HCT116 (cell line): ENCODE measurements around the gene TMEM222. TPM values are rescaled to one million over a fixed set of nuclear protein-coding genes. Genes with fewer than 3 reads are reported as not detected.

Experiments used
- ATAC-seq: fragments of 200-7000 bp; cut with Tn5 transposase; 2 replicates; pipeline ENCODE4 v1.9.1; 2020; ENCODE audit warnings: mild to moderate bottlenecking, moderate library complexity
- BruUV-seq: library from RNA; stranded (reverse); fragments of 400-500 nt; replicated peaks from 2 replicates; lab custom pipeline; 2021; lab: Mats Ljungman, UMichigan
- CTCF ChIA-PET: fragments of 300-600 bp; sonication (Branson Sonifier 250); formaldehyde crosslinking; loops from one replicate; lab custom pipeline; 2021; ENCODE audit warnings: antibody characterized with exemption; lab: Charles Lee
- POLR2A ChIA-PET: fragments of 300-600, 350-600 bp; sonication (Branson Sonifier 250); formaldehyde crosslinking; loops from one replicate; lab custom pipeline; 2021; ENCODE audit warnings: antibody characterized with exemption; lab: Charles Lee
- RAD21 ChIA-PET, 2 experiments: fragments of 300-600 bp; sonication (Branson Sonifier 250); formaldehyde crosslinking; loops; one replicate each; lab custom pipeline; 2023; ENCODE audit warnings: low total read pairs in 2 of 2; ENCODE audit not compliant: uncharacterized antibody in 2 of 2, unreplicated experiment in 2 of 2, low non-redundant PET in 1 of 2; lab: Charles Lee
- DNase-seq: peaks from one replicate; pipeline ENCODE4 v3.0.0-alpha.2; 2010; ENCODE audit warnings: low read depth, low spot score
- H2AFZ ChIP-seq: fragments of 200-600 bp; shearing (Covaris generic), sonication (generic); 2 replicates; pipeline ENCODE4 v1.6.1; 2017; ENCODE audit warnings: low read depth, mixed run types, mixed read lengths, antibody characterized with exemption, low read length; ENCODE audit not compliant: poor library complexity, severe bottlenecking
- H3K27ac ChIP-seq: 2 replicates; pipeline ENCODE4 v1.5.1; 2012; ENCODE audit warnings: low read depth, low read length
- H3K27me3 ChIP-seq: fragments of 200-600 bp; sonication (generic); 2 replicates; pipeline ENCODE4 v1.6.1; 2016; ENCODE audit warnings: mixed run types, low read length, mixed read lengths; ENCODE audit not compliant: insufficient read depth
- H3K36me3 ChIP-seq, 2 experiments: fragments of 200-500 bp in 1 of 2; fragments of 200-600 bp in 1 of 2; sonication (Bioruptor generic) in 1 of 2; sonication (generic) in 1 of 2; 2 replicates each; pipeline versions ENCODE4 v1.5.1 to v1.6.1; 2014 to 2016; ENCODE audit warnings: low read length in 2 of 2, inconsistent platforms in 1 of 2, mixed read lengths in 1 of 2, mixed run types in 1 of 2; ENCODE audit not compliant: insufficient read depth in 2 of 2, control insufficient read depth in 1 of 2
- H3K4me1 ChIP-seq, 2 experiments: fragments of 200-600 bp in 1 of 2; sonication (generic) in 1 of 2; 2 replicates each; pipeline versions ENCODE4 v1.5.1 to v1.6.1; 2012 to 2017; ENCODE audit warnings: low read length in 2 of 2, inconsistent platforms in 1 of 2, mild to moderate bottlenecking in 1 of 2, mixed read lengths in 1 of 2, mixed run types in 1 of 2, moderate library complexity in 1 of 2; ENCODE audit not compliant: insufficient read depth in 2 of 2, control insufficient read depth in 1 of 2
- H3K4me2 ChIP-seq: fragments of 200-600 bp; sonication (generic); 2 replicates; pipeline ENCODE4 v1.6.1; 2017; ENCODE audit warnings: mixed run types, low read length, mixed read lengths
- H3K4me3 ChIP-seq, 2 experiments: fragments of 200-600 bp in 1 of 2; sonication (generic) in 1 of 2; replicated peaks in 1 of 2; 2 replicates each; pipeline ENCODE4 v1.5.1; 2011 to 2016; ENCODE audit warnings: low read length in 2 of 2, control low read depth in 1 of 2, low read depth in 1 of 2, mild to moderate bottlenecking in 1 of 2, mixed read lengths in 1 of 2, mixed run types in 1 of 2
- H3K79me2 ChIP-seq: fragments of 200-600 bp; sonication (generic); 2 replicates; pipeline ENCODE4 v1.6.1; 2017; ENCODE audit warnings: mild to moderate bottlenecking, mixed run types, low read length, moderate library complexity, mixed read lengths; ENCODE audit not compliant: insufficient read depth
- H3K9ac ChIP-seq: fragments of 200-600 bp; sonication (generic); 2 replicates; pipeline ENCODE4 v1.6.1; 2016; ENCODE audit warnings: low read length, mixed read lengths
- H3K9me2 ChIP-seq: fragments of 200-600 bp; sonication (generic), shearing (Covaris generic); 2 replicates; pipeline ENCODE4 v1.6.1; 2017; ENCODE audit warnings: mixed run types, mild to moderate bottlenecking, moderate library complexity; ENCODE audit not compliant: insufficient read depth
- H3K9me3 ChIP-seq, 2 experiments: fragments of 200-500 bp in 1 of 2; fragments of 200-600 bp in 1 of 2; sonication (Bioruptor generic) in 1 of 2; sonication (generic) in 1 of 2; 2 replicates each; pipeline ENCODE4 v1.6.1; 2014 to 2017; ENCODE audit warnings: low read length in 2 of 2, mixed read lengths in 2 of 2, inconsistent platforms in 1 of 2, low read depth in 1 of 2, mild to moderate bottlenecking in 1 of 2, mixed run types in 1 of 2, moderate library complexity in 1 of 2; ENCODE audit not compliant: control insufficient read depth in 1 of 2, insufficient read depth in 1 of 2
- H4K20me1 ChIP-seq: fragments of 200-600 bp; sonication (generic), shearing (Covaris generic); 2 replicates; pipeline ENCODE4 v1.6.1; 2017; ENCODE audit warnings: mixed run types, mild to moderate bottlenecking, moderate library complexity; ENCODE audit not compliant: insufficient read depth
- ELF1 ChIP-seq: IDR thresholded peaks from 2 replicates; pipeline ENCODE4 v1.6.1; 2012; ENCODE audit warnings: low read depth, borderline replicate concordance
- POLR2A ChIP-seq: IDR thresholded peaks from 2 replicates; pipeline ENCODE4 v1.7.0; 2011; ENCODE audit warnings: borderline replicate concordance; ENCODE audit not compliant: insufficient read depth, insufficient read length; ENCODE audit errors: extremely low read depth
- RAD21 ChIP-seq: IDR thresholded peaks from 2 replicates; pipeline ENCODE4 v1.6.1; 2012; ENCODE audit warnings: low read depth, mild to moderate bottlenecking
- REST ChIP-seq: IDR thresholded peaks from 2 replicates; pipeline ENCODE4 v1.6.1; 2012; ENCODE audit warnings: low read depth
- SRF ChIP-seq: IDR thresholded peaks from 2 replicates; pipeline ENCODE4 v1.6.1; 2012; ENCODE audit warnings: low read depth
- intact Hi-C: fragments of 100-400 bp; cut with micrococcal nuclease; formaldehyde crosslinking; loops from 2 replicates; pipeline ENCODE4 v1.10.0; 2022
- total RNA-seq: library from RNA; stranded (reverse); gene quantifications from one replicate; pipeline ENCODE4 v1.2.1, GENCODE V29; 2021; ENCODE audit not compliant: unreplicated experiment
- TF ChIP-seq, protein P1 (sequence below), 3 experiments: fragments of 200-600 bp in 1 of 3; sonication (generic) in 1 of 3; IDR thresholded peaks in 2 of 3; conservative IDR thresholded peaks in 1 of 3; 2 replicates each; pipeline ENCODE4 v1.5.1; 2012 to 2017; ENCODE audit warnings: low read depth in 2 of 3, low read length in 2 of 3, antibody characterized with exemption in 1 of 3, borderline replicate concordance in 1 of 3, control low read depth in 1 of 3, mild to moderate bottlenecking in 1 of 3, mixed read lengths in 1 of 3, mixed run types in 1 of 3, moderate library complexity in 1 of 3; ENCODE audit not compliant: insufficient read depth in 1 of 3

The TMEM222 gene
- total RNA-seq, 1 experiment from 2014 or later: 32.8 TPM

DNA sequence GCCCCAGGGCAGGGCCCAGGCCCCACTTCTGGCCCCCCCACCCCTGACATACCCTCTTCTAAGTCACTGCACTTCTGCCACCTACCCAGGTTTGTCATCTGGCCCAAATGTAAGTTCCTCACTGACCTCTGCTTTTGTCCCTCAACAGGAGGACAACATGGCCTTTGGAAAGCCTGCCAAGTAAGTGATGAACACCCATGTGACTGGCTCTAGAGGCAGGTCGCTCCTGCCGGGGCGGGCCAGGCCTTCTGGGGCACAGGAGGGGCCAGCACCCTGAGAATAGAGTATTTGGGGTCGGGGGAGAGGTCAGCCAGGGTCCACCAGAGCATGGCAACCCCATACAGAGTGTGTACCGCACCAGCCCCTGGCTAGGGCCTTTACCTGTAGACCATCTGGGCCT, 10.0 kb downstream of the TMEM222 start (continued):
- TF ChIP-seq REST: no peak
- TF ChIP-seq POLR2A: no peak
- no peak for TF ChIP-seq ELF1

DNA sequence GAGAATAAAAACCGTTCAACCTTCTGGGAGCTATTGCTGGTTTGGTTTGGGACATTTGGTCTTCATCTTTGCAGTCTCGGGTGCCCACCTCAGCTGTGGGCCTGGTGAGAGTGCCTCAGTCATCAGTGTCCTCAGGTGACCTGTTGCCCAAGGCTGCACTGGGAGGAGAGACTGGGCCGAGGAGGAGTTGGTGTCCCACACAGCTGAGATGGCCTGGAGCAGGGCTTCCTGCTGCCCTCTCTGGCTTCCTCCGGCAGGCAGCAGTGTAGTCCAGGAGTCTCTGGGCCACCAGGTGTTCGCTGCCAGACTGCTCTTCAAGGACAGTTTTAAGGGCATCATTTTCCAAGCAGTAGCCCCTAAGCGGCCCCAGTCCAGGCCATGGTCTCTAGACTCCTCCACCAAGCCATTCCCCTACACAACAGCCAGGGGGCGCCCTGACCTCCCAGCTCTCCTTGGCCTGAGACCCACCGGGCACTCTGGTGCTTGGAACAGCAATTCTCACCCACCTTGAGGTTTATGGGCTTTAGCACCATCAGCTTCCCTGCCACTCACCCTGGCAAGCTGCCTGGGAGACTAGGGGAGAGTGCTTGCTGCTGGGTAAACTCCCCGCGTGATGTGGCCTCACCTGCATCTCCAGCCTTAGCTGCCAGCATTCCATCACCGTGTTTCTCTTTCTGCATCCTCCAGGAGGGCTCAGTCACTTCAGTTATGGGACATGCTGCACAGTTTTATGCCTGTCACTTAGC, 10.7 kb downstream of the TMEM222 start:
- RAD21 ChIA-PET: interaction anchor here (0.6 to 1.3 kb wide), 3 partner anchors 36 to 55 kb away, joined by 3 to 6 read pairs (median 5); no protein-coding TSS in a partner anchor
- H3K4me2 ChIP-seq: no peak overlapping the region
- no peak for DNase-seq
- TF ChIP-seq RAD21 (peak; percentile 68), SRF (no peak)
- TF ChIP-seq, protein P1, sequence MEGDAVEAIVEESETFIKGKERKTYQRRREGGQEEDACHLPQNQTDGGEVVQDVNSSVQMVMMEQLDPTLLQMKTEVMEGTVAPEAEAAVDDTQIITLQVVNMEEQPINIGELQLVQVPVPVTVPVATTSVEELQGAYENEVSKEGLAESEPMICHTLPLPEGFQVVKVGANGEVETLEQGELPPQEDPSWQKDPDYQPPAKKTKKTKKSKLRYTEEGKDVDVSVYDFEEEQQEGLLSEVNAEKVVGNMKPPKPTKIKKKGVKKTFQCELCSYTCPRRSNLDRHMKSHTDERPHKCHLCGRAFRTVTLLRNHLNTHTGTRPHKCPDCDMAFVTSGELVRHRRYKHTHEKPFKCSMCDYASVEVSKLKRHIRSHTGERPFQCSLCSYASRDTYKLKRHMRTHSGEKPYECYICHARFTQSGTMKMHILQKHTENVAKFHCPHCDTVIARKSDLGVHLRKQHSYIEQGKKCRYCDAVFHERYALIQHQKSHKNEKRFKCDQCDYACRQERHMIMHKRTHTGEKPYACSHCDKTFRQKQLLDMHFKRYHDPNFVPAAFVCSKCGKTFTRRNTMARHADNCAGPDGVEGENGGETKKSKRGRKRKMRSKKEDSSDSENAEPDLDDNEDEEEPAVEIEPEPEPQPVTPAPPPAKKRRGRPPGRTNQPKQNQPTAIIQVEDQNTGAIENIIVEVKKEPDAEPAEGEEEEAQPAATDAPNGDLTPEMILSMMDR (IDR thresholded peaks at IDR 0.05 in 2 of 3, conservative IDR thresholded peaks at IDR 0.05 in 1 of 3; ENCODE audit: borderline replicate concordance in 1 of 3, insufficient read depth in 1 of 3, low read depth in 2 of 3, low read length in 2 of 3): peak; percentile 66 to 92 (median 92); a peak in 5 of 6 replicates
- TF ChIP-seq, all 23 proteins: peak for 2
- H2AFZ ChIP-seq: no peak overlapping the region
- H3K4me3 ChIP-seq: no peak overlapping the region
- POLR2A ChIA-PET: interaction anchor here (1.2 kb wide), 1 partner anchor 11 kb away, joined by 3 read pairs; no protein-coding TSS in a partner anchor
- H4K20me1 ChIP-seq: no peaks in the 10 kb centered on the region
- no peaks in the 10 kb centered on the region for H3K27me3 ChIP-seq
- no peak overlapping the region; the same call in 1 of the 2 replicates for H3K27ac ChIP-seq
- H3K9me3 ChIP-seq: no peaks in the 10 kb centered on the region
- peaks cover 31% of the 10 kb centered on the region for H3K79me2 ChIP-seq
- H3K9ac ChIP-seq: no peak overlapping the region
- H3K9me2 ChIP-seq: no peaks in the 10 kb centered on the region
- peak; percentile 89 for ATAC-seq
- CTCF ChIA-PET: interaction anchor here (0.6 to 2.2 kb wide), 16 partner anchors 9 to 229 kb away, joined by 3 to 13 read pairs (median 5); partner anchors contain the start of genes GPR3, MAP3K6 and SYTL1
- peaks cover 20 to 36% of the 10 kb centered on the region in 2 experiments for H3K36me3 ChIP-seq
- BruUV-seq: no TSS peak
- no peaks in the 10 kb centered on the region for H3K4me1 ChIP-seq
- intact Hi-C loops: no loop called here
